HUES6 (cell line): Measurements from ENCODE around the gene COL6A5.

Experiments used
- H3K27ac ChIP-seq: 2 replicates; pipeline ENCODE4 v1.7.0; 2013; ENCODE audit warnings: low read depth, mild to moderate bottlenecking, low read length, inconsistent platforms
- H3K27me3 ChIP-seq: 2 replicates; pipeline ENCODE4 v1.6.1; 2013; ENCODE audit warnings: low read length; ENCODE audit not compliant: control insufficient read depth, insufficient read depth
- H3K36me3 ChIP-seq: 2 replicates; pipeline ENCODE4 v1.6.1; 2013; ENCODE audit warnings: low read length; ENCODE audit not compliant: control insufficient read depth, insufficient read depth
- H3K4me1 ChIP-seq: 2 replicates; pipeline ENCODE4 v1.6.1; 2013; ENCODE audit warnings: low read length; ENCODE audit not compliant: control insufficient read depth, insufficient read depth
- H3K4me3 ChIP-seq: 2 replicates; pipeline ENCODE4 v1.5.1; 2013; ENCODE audit warnings: low read depth, low read length
- H3K9ac ChIP-seq: one replicate; pipeline ENCODE4 v1.6.1; 2013; ENCODE audit warnings: mild to moderate bottlenecking, low read length
- H3K9me3 ChIP-seq: 2 replicates; pipeline ENCODE4 v1.6.1; 2013; ENCODE audit warnings: low read depth, low read length; ENCODE audit not compliant: control insufficient read depth, insufficient read depth

COL6A5 gene, protein sequence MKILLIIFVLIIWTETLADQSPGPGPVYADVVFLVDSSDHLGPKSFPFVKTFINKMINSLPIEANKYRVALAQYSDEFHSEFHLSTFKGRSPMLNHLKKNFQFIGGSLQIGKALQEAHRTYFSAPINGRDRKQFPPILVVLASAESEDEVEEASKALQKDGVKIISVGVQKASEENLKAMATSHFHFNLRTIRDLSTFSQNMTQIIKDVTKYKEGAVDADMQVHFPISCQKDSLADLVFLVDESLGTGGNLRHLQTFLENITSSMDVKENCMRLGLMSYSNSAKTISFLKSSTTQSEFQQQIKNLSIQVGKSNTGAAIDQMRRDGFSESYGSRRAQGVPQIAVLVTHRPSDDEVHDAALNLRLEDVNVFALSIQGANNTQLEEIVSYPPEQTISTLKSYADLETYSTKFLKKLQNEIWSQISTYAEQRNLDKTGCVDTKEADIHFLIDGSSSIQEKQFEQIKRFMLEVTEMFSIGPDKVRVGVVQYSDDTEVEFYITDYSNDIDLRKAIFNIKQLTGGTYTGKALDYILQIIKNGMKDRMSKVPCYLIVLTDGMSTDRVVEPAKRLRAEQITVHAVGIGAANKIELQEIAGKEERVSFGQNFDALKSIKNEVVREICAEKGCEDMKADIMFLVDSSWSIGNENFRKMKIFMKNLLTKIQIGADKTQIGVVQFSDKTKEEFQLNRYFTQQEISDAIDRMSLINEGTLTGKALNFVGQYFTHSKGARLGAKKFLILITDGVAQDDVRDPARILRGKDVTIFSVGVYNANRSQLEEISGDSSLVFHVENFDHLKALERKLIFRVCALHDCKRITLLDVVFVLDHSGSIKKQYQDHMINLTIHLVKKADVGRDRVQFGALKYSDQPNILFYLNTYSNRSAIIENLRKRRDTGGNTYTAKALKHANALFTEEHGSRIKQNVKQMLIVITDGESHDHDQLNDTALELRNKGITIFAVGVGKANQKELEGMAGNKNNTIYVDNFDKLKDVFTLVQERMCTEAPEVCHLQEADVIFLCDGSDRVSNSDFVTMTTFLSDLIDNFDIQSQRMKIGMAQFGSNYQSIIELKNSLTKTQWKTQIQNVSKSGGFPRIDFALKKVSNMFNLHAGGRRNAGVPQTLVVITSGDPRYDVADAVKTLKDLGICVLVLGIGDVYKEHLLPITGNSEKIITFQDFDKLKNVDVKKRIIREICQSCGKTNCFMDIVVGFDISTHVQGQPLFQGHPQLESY (N-terminal part only)

GRCh38 chr3:130345487-130346079 is at the start of gene COL6A5:
TSS of gene COL6A5 (plus strand) at chr3:130345672. CDS start at chr3:130373639, 27,967 bp downstream.
- Histone ChIP-seq H3K4me1 (peaks cover 5% of the 10 kb centered on the region), H3K27ac (no peak within 1 kb of the TSS), H3K36me3 (no peaks in the 10 kb centered on the region), H3K27me3 (peaks cover 40% of the 10 kb centered on the region), H3K9me3 (no peaks in the 10 kb centered on the region), H3K9ac (peak within 1 kb of the TSS; percentile 22), H3K4me3 (peak within 1 kb of the TSS; percentile 57)

GRCh38 chr3:130299531-130299930 is 45.9 kb upstream of the COL6A5 start:
- no peak overlapping the region for H3K27ac ChIP-seq
- no peaks in the 10 kb centered on the region for H3K36me3 ChIP-seq
- no peak overlapping the region for H3K9ac ChIP-seq
- no peak overlapping the region for H3K4me3 ChIP-seq
- H3K9me3 ChIP-seq: no peaks in the 10 kb centered on the region
- H3K4me1 ChIP-seq: peaks cover 3% of the 10 kb centered on the region; the same call in 1 of the 2 replicates
- no peaks in the 10 kb centered on the region for H3K27me3 ChIP-seq

GRCh38 chr3:130300888-130301287 is 44.6 kb upstream of the COL6A5 start:
- Histone ChIP-seq H3K4me1 (peaks cover 3% of the 10 kb centered on the region; the same call in 1 of the 2 replicates), H3K36me3 (no peaks in the 10 kb centered on the region), H3K4me3 (no peak overlapping the region), H3K9me3 (no peaks in the 10 kb centered on the region), H3K27me3 (no peaks in the 10 kb centered on the region), H3K27ac (no peak overlapping the region), H3K9ac (no peak overlapping the region)

DNA sequence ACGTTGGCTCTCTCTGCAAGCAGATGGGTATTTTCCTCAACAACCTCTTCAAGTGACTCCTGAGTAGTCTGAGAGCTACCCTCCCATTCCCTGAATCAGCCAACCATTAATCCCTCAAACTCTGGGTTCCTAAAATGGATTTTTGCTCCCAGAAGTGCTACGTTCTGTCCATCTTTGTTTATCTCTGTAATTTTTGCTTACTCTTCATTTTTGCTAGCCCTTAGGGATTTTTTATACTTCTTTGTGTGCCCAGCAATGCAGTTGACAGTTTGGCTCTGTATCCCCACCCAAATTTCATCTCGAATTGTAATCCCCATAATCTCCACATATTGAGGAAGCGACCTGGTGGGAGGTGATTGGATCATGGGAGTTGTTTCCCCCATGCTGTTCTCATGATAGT is 35.4 kb upstream of the COL6A5 start:
- Histone ChIP-seq H3K27ac (no peak overlapping the region), H3K9me3 (no peaks in the 10 kb centered on the region; the same call in 1 of the 2 replicates), H3K9ac (no peak overlapping the region), H3K4me3 (no peak overlapping the region), H3K27me3 (no peaks in the 10 kb centered on the region), H3K36me3 (no peaks in the 10 kb centered on the region), H3K4me1 (no peaks in the 10 kb centered on the region)

GRCh38 chr3:130312374-130312773 is 33.1 kb upstream of the COL6A5 start:
- H3K27me3 ChIP-seq: no peaks in the 10 kb centered on the region
- no peaks in the 10 kb centered on the region; the same call in 1 of the 2 replicates for H3K9me3 ChIP-seq
- no peaks in the 10 kb centered on the region for H3K36me3 ChIP-seq
- H3K27ac ChIP-seq: no peak overlapping the region
- H3K9ac ChIP-seq: no peak overlapping the region
- H3K4me3 ChIP-seq: no peak overlapping the region
- H3K4me1 ChIP-seq: no peaks in the 10 kb centered on the region

DNA sequence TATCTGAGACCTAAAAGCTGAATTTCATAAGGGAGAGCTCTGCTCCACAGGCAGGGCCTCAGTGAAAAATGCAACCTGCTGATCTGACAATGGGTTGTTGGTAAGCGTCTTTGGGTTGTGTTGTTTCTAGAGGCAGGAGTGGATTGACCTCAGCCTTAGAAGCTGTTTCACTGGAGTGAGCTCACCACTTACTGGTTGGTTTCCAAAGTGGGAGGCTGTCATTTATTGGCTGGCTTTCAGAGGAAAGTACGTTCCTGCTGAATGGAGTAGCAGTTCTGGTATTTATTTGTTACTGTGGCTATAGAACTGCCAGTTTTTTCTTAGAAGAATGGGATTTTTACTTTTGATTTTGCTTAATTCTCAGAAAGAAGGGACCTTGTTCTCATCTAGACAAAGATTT is 29.3 kb upstream of the COL6A5 start:
- Histone ChIP-seq H3K36me3 (no peaks in the 10 kb centered on the region), H3K9me3 (peaks cover 2% of the 10 kb centered on the region; the same call in 1 of the 2 replicates), H3K27ac (no peak overlapping the region), H3K4me3 (no peak overlapping the region), H3K27me3 (no peaks in the 10 kb centered on the region), H3K9ac (no peak overlapping the region), H3K4me1 (no peaks in the 10 kb centered on the region)

GRCh38 chr3:130323503-130323902 is 22.0 kb upstream of the COL6A5 start:
- Histone ChIP-seq H3K9ac (no peak overlapping the region), H3K36me3 (no peaks in the 10 kb centered on the region), H3K27ac (no peak overlapping the region), H3K9me3 (peaks cover 8% of the 10 kb centered on the region; the same call in 1 of the 2 replicates), H3K4me3 (no peak overlapping the region), H3K27me3 (no peaks in the 10 kb centered on the region), H3K4me1 (no peaks in the 10 kb centered on the region)

GRCh38 chr3:130340766-130341165 is 4.7 kb upstream of the COL6A5 start:
- Histone ChIP-seq H3K9ac (no peak overlapping the region), H3K9me3 (peaks cover 13% of the 10 kb centered on the region; the same call in 1 of the 2 replicates), H3K36me3 (no peaks in the 10 kb centered on the region), H3K4me1 (peaks cover 5% of the 10 kb centered on the region), H3K27me3 (peaks cover 19% of the 10 kb centered on the region), H3K27ac (no peak overlapping the region), H3K4me3 (no peak overlapping the region)

DNA sequence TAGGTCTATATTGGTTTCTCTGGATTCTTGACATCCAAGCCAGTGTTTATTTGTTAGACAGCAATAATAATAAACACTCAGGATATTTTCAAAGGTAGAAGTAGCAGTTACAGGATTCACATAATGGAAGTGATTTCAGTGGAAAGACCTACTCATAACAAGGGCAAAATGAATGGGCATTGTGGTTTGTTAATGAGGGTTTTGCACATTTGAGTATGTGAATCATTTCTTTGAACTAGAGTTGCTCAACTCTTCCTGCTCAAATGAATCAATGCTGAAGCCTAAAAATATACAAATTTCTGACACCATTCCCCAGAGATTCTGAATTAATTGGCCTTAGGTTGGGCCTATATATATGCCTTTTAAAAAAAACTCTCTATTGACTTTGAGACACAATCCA is 4.1 kb upstream of the COL6A5 start:
- H3K9me3 ChIP-seq: peaks cover 13% of the 10 kb centered on the region; the same call in 1 of the 2 replicates
- H3K27ac ChIP-seq: no peak overlapping the region
- peaks cover 26% of the 10 kb centered on the region for H3K27me3 ChIP-seq
- H3K4me1 ChIP-seq: peaks cover 5% of the 10 kb centered on the region
- H3K4me3 ChIP-seq: no peak overlapping the region
- H3K36me3 ChIP-seq: no peaks in the 10 kb centered on the region
- no peak overlapping the region for H3K9ac ChIP-seq

- Histone ChIP-seq H3K36me3 (no peaks in the 10 kb centered on the region), H3K27ac (no peak overlapping the region), H3K4me3 (no peak overlapping the region), H3K9me3 (peaks cover 13% of the 10 kb centered on the region; the same call in 1 of the 2 replicates), H3K9ac (no peak overlapping the region), H3K27me3 (peaks cover 31% of the 10 kb centered on the region), H3K4me1 (peaks cover 5% of the 10 kb centered on the region)
These were observed 3.6 kb upstream of the COL6A5 start for GRCh38 chr3:130341882-130342281.
